ENCODE results near the gene IST1. TPM values are rescaled to one million over a fixed set of nuclear protein-coding genes. Genes with fewer than 3 reads are reported as not detected.

The IST1 gene
- total RNA-seq, 2 donors from 2014 or later, result 140 to 150 TPM

DNA sequence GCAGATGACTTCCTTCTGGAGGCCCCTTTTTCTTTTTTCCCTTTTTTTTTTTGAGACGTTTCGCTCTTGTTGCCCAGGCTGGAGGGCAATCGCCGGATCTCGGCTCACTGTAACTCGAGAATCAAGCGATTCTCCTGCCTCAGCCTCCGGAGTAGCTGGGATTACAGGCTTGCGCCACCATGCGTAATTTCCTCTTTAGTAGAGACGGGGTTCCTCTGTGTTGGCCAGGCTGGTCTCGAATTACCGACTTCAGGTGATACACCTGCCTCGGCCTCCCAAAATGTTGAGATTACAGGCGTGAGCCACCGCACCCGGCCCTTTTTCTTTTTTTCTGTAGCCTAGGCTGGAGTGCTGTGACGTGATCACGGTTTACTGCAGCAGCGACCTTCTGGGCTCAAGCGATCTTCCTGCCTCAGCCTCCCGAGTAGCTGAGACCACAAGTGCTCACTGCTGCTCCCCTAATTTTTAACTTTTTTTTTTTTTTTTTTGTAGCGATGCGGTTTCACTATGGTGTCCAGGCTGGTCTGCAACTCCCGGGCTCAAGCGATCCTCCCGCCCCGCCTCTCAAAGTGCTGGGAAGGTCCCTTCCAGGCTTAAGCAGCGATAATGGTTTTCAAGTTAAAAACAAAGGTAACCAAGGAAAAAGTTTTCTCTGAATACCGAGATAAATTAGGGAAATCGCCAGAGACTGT lies 956 bp upstream of the IST1 start:
- H3K36me3 ChIP-seq, result no peaks in the 10 kb centered on the region
- peak; percentile 76 for DNase-seq (ENCODE audit: low spot score)
- no peaks in the 10 kb centered on the region for H3K9me3 ChIP-seq

DNA sequence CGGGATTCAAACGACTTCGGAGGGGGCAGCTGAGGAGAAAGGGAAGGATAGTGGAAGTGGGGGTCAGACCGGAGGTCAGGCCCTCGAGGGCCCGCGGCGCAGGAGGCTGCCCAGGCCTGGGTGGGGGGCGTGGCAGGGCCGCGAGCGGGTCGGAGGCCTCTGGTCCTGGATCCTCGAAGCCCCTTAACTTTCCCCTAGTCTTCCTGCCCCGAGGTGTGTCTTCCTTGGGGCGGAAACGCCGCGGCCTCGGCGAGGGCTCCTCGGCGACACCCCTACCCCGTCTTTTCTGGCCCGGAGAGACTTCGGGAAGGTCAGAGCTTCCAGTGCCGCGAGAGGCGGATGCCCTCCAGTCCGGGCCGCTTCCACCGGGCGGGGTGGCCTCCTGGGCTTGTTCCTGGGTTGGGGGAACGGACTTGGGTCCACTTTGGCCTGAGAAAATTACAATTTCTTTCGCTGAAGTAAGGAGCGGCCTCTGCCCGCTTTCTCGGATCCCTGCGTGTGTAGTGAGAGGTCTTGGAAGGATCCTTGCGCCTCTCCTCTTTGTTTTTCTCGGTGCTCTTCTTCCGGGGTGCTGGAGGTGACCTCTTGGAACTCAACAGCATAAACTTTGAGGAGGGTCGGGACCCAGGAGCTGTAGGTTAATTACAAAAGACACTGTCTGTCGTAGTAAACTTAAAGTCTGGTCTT lies 491 bp downstream of the IST1 start:
- peaks cover 0 to 44% of the 10 kb centered on the region in 2 donors for H3K4me1 ChIP-seq
- no peaks in the 10 kb centered on the region for H3K27me3 ChIP-seq
- TF ChIP-seq, protein P1, sequence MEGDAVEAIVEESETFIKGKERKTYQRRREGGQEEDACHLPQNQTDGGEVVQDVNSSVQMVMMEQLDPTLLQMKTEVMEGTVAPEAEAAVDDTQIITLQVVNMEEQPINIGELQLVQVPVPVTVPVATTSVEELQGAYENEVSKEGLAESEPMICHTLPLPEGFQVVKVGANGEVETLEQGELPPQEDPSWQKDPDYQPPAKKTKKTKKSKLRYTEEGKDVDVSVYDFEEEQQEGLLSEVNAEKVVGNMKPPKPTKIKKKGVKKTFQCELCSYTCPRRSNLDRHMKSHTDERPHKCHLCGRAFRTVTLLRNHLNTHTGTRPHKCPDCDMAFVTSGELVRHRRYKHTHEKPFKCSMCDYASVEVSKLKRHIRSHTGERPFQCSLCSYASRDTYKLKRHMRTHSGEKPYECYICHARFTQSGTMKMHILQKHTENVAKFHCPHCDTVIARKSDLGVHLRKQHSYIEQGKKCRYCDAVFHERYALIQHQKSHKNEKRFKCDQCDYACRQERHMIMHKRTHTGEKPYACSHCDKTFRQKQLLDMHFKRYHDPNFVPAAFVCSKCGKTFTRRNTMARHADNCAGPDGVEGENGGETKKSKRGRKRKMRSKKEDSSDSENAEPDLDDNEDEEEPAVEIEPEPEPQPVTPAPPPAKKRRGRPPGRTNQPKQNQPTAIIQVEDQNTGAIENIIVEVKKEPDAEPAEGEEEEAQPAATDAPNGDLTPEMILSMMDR (IDR thresholded peaks at IDR 0.05), result no peak
- no peaks in the 10 kb centered on the region for H3K9me3 ChIP-seq
- no peaks in the 10 kb centered on the region for H3K36me3 ChIP-seq
- peak overlapping the region; percentile 99 for H3K27ac ChIP-seq
- DNase-seq (ENCODE audit: low spot score), result no peak
- H3K4me3 ChIP-seq, result peak overlapping the region; percentile 81 to 94

More for the DNA sequence above, 956 bp upstream of the IST1 start:
- no peaks in the 10 kb centered on the region for H3K27me3 ChIP-seq
- H3K27ac ChIP-seq, result peak overlapping the region; percentile 99
- TF ChIP-seq, protein P1 (IDR thresholded peaks at IDR 0.05), result peak in 1 of 2 donors; percentile 38
- H3K4me3 ChIP-seq, result peak overlapping the region; percentile 81 to 94
- H3K4me1 ChIP-seq, result peaks cover 0 to 32% of the 10 kb centered on the region in 2 donors

- no peak for DNase-seq (ENCODE audit: low spot score)
- no peaks in the 10 kb centered on the region for H3K9me3 ChIP-seq
- TF ChIP-seq, protein P1 (IDR thresholded peaks at IDR 0.05), result no peak
- H3K27ac ChIP-seq, result peak overlapping the region; percentile 99
- H3K27me3 ChIP-seq, result no peaks in the 10 kb centered on the region
- H3K4me3 ChIP-seq, result peak overlapping the region; percentile 81 to 94
- no peaks in the 10 kb centered on the region for H3K36me3 ChIP-seq
- peaks cover 0 to 46% of the 10 kb centered on the region in 2 donors for H3K4me1 ChIP-seq
Observed at GRCh38 chr16:71896764-71897368, 1.5 kb downstream of the IST1 start.

- Histone ChIP-seq H3K27me3 (no peaks in the 10 kb centered on the region), H3K4me3 (no peak overlapping the region), H3K36me3 (no peaks in the 10 kb centered on the region), H3K9me3 (no peaks in the 10 kb centered on the region), H3K4me1 (peaks cover 0 to 65% of the 10 kb centered on the region in 2 donors), H3K27ac (peak overlapping the region in 1 of 2 donors; percentile 55)
- TF ChIP-seq, protein P1 (IDR thresholded peaks at IDR 0.05), result no peak
- no peak for DNase-seq (ENCODE audit: low spot score)
Observed at GRCh38 chr16:71899171-71899570, 3.8 kb downstream of the IST1 start.

DNA sequence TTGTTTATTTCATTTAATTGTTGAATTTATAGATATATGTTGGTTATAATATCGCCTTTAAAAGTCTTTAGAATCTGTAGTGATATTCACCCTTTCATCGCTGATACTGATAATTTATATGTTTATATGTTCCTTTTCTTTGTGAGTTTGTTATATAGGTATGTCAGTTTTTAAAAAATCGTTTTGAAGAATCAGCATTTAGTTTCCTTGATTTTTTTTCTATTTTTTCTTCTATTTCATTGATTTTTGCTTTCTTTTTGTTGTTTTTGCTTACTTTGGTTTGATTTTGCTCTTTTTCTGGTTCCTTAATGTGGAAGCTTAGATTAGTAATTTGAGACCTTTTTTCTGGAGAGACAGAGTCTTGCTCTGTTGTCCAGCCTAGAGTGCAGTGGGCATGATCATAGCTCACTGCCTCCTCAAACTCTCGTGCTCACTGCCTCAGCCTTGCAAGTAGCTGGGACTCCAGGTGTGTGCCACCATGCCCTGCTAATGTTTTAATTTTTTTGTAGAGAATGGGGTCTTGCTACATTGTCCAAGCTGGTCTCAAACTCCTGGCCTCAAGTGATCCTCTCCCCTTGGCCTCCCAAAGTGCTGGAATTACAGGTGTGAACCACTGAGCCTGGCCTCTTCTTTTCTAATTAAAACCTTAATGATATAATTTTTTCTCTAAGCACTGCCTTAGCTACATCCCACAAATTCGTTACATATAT lies 7.5 kb downstream of the IST1 start:
- no peak overlapping the region for H3K4me3 ChIP-seq
- H3K27ac ChIP-seq, result peak overlapping the region; percentile 60 to 66
- H3K36me3 ChIP-seq, result no peaks in the 10 kb centered on the region
- peaks cover 0 to 66% of the 10 kb centered on the region in 2 donors for H3K4me1 ChIP-seq
- DNase-seq (ENCODE audit: low spot score), result no peak
- no peaks in the 10 kb centered on the region for H3K27me3 ChIP-seq
- TF ChIP-seq, protein P1 (IDR thresholded peaks at IDR 0.05), result no peak
- no peaks in the 10 kb centered on the region for H3K9me3 ChIP-seq

All from right atrium auricular region (tissue), 2 donors.